NCI-H2081 treated with DMSO at 0.1 percent for 48 hours (cell line): ENCODE results near the gene BAG1.

Experiments
- DNase-seq: peaks from one replicate; lab custom pipeline; 2025; lab: John Stamatoyannopoulos, UW

BAG1 gene

DNA sequence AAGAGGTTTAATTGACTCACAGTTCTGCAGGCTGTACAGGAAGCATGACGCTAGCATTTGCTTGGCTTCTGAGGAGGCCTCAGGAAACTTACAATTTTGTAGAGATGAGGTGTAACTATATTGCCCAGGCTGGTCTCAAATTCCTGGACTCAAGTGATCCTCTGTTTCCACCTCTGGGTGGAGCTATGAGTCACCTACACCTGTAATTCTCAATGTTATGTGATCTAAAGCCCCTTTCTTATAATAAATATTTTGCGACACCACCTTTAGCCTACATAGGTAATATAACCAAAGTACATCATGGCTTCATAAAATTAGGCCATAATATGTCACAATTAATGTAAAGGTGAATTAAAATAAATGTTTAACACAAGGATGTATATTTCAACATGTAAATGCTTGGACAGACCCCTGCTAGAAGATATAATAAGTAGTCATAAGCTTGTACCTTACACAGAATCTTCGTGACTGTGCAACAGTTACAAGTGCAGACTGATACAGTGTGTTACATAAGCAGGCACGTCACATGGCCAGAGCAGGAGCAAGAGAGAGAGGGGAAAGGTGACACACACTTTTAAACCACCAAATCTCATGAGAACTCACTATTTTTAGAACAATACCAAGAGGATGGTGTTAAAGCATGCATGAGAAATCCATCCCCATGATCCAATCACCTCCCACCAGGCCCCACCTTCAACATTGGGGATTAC is 54.3 kb downstream of the BAG1 start:
- DNase-seq = no peak

DNA sequence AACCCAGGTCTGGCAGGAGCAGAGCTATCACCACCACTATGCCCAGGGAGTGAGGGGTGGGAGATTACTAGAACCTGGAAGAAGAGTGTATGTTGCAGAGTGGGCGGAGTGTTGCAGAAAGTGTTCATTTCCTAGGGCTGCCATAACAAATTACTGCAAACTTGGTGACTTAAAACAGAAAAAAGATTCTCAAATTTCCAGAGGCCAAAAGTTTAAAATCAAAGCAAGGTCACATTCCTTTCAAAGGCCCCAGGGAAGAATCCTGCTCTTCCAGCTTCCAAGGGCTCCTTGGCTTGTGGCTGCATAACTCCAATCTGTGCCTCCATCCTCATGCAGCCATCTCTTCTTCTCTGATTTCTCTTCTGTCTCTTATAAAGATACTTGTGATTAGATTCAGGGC is 55.1 kb downstream of the BAG1 start:
- DNase-seq = no peak

DNA sequence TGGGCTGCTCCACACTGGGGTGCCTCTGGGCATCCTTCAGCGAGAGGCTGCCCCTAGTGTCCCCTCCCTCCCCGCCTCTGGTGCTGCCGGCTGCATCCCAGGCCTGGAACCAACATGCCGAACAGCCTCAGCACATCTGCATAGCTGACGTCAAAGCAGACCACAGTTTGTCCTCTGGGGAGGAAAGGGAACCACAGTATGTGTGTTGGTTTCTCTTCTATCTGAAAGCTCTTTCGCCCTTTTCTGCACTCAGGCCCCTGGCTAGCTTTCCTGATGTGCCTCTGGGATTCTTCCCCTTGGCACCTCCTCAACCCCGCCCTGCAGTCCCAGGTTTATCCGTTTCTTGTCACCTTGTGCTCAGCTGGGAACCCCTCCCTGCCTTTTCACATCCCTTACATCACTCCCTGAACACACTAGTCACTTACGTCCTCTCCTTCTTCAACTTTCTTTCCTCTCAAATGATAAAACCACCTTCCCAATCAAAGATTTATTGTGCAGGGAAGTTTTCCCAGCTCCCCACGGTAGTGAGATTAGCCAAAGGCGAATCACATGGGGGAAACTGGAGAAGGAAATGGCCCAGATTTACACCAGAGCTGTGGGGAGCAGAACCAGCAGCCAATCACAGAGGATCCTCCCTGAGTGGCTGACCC is 61.8 kb downstream of the BAG1 start:
- DNase-seq = no peak
